CD4-positive, alpha-beta T cell treated with Interleukin-6 for 4 hours (primary cell): Measurements from ENCODE around the gene PRSS38.
A peak's percentile ranks its signal among the peaks of the same experiment; 100 is the strongest.

ENCODE experiments used
- DNase-seq: peaks from one replicate; pipeline ENCODE4 v3.0.0-alpha.2; 2020; ENCODE audit warnings: mixed read lengths

The PRSS38 gene

DNA sequence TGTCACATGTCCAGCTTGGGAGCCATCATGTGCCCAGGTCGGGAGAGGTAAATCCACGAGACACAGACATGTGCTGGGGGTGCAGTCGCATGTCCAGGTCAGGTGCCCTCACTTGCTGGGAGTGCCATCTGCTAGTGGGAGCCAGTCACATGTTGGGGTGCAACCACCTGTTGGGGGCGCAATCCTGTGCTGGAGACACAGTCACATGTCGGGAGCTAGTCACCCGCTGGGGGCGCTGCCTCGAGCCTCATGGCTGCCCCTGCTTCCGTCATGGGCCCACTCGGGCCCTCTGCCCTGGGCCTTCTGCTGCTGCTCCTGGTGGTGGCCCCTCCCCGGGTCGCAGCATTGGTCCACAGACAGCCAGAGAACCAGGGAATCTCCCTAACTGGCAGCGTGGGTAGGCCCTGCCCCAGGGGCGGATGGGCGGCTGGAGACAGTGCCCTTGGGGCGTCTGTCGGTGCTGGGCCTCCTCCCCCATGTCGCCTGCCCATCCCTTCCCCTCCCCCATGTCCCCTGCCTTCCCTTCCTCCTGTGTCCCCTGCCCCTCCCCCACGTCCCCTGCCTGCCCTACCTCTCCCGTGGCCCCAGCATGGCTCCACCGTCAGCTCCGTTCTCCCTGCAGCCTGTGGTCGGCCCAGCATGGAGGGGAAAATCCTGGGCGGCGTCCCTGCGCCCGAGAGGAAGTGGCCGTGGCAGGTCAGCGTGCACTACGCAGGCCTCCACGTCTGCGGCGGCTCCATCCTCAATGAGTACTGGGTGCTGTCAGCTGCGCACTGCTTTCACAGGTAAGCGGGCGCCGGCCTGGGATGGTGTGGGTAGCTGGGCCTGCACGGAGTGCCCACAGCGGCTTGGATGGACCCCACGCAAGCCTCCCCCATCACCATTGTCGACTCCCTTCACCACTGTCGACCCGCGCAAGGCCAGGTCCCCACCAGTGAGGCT is at the start of gene PRSS38:
PRSS38 (plus strand) TSS at position 208 of the 942 bp plus-strand sequence; CDS start at position 250, 42 bp downstream.
- no peak for DNase-seq

- peak; percentile 82 for DNase-seq
Measured at GRCh38 chr1:227766015-227766634, 49.4 kb upstream of the PRSS38 start.

DNA sequence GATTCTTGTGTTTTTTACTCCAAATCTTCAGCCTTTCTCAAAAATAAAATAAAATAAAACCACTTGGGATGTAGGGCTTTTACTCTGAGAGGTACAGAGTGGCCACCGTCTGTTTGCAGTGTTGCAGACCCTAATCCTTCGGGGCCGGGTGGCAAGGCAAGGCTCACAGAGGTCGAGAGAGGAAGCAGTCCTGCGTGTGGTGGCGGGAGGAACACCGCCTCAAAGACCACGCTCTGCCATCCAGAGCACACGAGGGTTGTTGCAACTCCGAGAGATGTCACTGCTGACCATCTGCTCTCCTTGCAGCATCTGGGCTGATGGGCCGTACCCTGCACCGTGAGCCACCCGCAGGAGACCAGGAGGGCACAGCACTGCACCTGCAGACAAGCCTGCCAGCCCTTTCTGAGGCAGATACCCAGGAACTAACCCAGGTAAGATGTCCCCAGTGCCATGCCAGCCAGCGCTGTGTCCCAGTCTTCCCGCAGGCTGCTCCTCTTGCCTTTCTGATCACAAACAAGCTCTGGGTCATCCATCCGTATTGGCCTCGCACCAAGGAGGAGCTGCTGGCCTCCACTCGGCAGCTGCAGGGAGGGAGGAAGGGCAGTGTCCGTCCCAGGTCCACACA is 48.7 kb upstream of the PRSS38 start:
- DNase-seq, result no peak

DNA sequence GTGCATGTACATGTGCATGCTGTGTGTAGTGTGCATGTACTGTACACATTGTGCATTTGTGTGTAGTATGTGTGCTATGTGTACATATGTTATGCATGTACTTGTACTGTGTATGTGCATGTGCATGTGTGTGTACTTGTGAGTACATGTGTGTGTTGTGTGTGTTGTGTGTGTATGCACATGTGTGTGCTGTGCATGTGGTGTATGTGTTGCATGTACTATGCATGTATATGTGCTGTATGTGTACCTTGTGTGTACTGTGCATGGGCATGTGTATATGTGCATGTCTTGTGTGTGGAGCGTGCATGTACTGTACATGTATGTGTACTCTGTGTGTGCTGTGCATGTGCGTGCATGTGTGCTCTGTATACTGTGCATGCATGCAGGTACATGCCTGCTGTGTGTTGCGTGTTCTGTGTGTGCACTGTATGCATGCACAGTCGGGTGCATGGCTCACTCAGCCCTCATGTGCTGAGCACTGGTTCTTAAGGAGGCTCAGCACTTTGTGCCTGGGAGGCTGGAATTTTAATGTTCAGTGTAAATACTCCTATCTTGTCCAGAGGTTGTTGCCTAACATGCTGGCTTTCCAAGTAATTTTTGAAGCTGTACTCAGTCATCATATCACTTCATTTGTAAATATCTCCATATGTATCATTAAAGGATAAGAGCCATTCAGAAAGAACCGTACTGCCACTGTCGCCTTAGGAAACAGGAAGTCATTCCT is 47.9 kb upstream of the PRSS38 start:
- DNase-seq, result no peak

GRCh38 chr1:227768125-227768439 is 47.4 kb upstream of the PRSS38 start:
- no peak for DNase-seq

GRCh38 chr1:227768640-227769039 is 46.8 kb upstream of the PRSS38 start:
- DNase-seq, result no peak

DNA sequence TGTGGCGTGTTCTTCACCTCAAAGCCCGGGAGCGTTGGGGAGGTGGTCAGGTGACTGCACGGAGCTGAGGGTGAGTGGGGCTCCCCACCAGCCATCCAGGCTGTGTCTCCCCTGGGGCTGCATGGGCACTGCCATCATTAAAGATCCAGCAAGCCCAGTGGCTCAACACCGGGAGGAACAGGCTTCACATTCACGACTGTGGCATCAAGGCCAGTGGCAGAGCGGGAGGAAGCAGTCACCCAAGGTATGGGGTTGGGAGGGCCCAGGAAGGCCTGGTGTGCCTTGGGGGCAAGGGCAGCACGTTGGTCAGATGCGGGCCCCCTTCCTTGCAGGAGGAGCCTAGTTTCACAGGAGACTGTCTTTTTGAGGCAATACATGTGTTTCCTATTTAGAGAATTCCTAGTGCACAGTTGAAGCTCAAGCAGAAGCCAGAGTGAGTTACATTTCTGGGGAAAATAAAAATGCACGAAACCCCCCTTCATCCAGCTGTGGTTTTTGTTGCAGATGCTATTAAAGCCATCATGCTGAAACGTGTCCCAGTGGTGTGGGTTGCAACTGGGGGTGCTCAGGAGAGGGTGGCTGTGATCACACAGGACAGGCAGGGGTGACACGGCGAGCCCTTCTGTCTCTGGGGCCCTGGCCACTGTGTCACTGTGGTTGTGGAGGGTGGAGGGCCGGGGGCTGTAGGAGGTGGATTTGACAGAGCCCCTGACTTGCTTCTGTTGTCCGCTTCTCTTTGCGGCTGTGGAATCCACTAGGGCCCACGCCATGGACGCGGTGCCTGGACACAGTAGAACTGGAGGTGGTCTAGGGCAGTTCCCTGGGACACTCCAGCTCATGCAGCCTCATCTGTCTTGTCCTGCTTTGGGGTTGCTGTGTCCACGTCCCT is 46.2 kb upstream of the PRSS38 start:
- no peak for DNase-seq

- no peak for DNase-seq
Measured at GRCh38 chr1:227769936-227770494, 45.5 kb upstream of the PRSS38 start.

DNA sequence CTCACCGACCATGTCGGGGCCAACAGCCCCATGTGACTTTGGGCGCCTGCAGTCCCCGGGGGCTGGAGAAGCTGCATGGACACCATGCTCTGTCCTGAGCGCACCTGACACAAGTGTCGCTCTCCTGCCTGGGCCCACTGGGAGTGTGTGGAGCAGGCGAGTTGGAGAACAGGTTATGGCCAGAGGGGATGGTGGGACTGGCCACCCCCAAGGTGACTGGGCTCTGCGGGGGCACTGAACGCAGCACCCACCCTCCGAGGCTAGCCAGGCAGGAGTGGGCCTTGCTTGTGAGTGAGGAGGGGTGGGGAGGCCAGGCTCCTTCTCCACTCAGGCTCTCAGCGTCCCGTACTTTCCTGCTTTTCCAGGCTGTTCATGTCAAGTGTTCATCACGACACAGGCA is 44.7 kb upstream of the PRSS38 start:
- no peak for DNase-seq

DNA sequence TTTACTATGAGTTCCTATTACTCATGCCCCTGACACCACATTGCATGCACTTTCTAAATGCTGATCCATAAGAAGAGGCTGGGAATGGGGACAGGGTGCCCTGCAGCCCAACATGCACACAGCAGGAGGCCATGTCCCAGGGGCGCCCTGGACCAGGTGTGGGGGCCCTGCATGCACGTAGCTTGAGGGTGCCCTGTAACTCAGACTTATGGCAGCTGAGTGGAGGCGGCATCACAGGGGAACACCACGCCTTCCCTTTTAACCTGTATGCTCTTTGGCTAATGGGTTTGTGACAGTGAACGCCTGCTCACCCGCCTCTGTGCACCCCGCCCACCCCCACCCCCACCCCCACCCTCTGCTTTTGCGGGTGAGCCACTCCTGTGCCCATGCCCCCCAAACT is 44.1 kb upstream of the PRSS38 start:
- no peak for DNase-seq

- no peak for DNase-seq
Measured at GRCh38 chr1:227771771-227772170, 43.7 kb upstream of the PRSS38 start.

DNA sequence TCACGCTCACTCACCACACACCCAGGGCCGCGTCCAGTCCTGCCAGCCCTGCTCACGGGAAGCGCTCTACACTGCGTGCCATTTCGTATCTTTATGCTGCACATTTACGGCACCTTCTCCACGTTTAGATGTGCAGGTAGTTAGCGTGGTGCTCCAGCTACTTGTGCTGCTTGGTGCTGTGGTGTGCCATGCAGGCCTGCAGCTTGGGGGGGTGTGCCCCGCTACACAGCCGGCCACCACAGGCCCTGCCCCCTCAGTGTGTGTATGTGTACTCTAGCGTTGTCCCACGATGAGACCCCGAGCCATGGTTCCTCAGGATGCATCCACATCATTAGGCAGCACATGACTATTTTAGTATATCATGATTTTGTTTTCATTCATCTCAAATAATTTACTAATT is 41.9 kb upstream of the PRSS38 start:
- DNase-seq, result no peak

DNA sequence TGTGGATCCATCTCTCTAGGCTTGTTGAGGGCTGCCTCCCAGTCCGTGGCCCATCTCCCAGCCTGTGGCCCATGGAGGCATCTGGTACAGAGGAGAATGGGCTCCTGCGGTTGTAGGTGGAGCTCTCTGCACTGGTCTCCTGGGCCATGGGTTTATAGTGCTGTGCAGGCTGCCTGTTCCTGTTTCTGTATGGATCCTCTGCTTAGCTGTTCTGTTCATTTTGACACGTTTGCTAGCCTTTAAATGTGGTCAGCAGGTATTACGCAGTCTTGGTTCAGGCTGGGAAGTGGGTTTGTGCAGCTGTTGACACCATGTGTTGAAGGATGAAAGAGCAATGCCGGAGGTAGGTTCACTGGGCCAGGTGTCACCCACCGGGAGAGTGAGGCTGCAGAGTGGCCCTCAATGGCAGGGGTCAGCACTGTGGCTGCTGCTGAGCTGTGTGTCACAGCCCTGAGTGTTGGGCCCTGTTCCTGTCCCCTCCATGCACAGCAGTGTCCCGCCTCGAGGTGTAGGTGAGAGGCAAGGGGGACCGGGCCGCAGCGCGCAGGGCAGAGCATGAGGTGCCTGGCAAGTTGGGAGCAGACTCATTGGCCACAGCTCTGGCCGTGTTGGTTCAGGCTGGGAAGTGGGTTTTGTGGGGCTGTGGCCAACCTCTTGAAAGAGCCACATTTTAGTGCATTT is 41.3 kb upstream of the PRSS38 start:
- DNase-seq, result no peak

DNA sequence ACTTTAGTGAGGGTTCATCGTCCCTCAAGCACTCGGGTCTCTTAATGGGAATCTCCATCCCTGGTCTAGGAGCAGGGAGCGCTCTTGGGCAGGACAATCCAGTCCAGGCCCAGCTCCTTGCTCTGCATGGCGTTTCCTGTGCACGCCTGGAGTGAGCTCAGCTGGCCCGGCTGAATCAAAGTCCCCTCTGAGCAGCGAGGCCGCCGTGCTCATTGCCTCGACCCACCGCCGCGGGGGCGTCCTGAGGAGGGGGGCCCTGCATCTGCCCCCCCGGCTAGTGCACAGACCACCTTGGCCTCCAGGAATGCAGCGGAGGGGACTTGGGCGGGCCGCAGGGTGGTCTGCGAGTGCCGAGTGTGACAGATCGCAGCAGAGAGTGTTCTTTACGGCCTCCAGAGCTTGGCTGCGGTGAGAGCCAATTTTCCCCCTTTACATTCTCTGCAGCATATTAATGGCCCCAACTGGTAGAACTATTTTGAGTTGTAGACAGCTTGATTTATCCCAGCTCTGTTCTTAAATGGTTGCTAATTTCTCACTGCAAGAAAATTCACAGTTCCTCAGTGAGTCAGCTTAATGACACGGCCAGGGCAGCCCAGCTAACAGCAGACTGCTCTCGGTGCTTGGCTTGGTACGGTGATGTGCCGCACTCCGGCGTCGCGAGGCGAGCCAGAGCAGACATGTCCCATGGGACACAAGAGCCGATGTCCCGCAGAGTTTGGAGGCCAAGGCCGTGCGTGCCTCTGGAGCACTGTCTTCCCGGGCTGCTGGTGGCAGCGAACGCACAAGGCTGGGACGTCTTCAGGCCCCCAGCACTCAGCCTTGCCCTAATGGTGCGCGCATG is 40.4 kb upstream of the PRSS38 start:
- DNase-seq, result no peak

DNA sequence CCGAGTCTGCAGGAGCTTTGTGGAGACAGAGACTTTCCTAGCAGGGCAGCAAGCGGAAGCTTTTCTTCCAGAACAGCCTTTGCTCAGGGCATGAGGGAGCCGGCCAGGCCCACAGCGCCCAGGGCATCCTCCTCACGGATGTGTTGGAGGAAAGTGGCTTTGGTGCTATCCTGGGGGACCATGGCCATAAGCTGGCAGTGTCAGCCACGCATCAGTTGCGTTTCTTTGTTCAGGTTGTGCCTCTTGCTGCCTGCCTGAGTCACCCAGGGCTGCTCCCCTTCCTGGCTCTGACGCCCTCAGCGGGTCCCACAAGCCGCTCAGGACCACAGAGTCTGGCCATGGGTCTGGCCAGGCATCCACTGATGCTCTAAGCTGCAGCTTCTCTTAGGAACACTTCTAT is 39.6 kb upstream of the PRSS38 start:
- no peak for DNase-seq

GRCh38 chr1:227776331-227776771 is 39.1 kb upstream of the PRSS38 start:
- DNase-seq, result no peak

- DNase-seq, result no peak
Measured at GRCh38 chr1:227777156-227777555, 38.3 kb upstream of the PRSS38 start.

DNA sequence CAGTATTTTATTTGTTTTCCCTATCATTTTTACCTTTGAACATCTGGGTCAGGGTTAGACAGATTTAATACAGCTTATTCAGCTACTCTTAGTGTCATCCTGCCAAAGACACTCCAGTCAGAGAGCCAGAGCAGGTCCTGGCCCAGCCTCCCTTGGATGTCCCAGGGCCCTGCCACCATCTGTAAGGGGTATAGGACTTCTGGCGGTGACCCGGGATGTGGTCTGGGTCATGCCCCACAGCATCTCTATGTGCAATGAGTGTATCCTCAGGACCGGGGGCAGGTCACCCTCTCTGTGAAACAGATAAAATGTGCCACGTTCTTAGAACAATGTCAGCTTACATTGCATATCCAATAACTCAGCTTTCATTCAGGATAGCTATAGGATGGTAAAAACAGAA is 37.8 kb upstream of the PRSS38 start:
- DNase-seq, result no peak

- no peak for DNase-seq
Measured at GRCh38 chr1:227778401-227778947, 37.0 kb upstream of the PRSS38 start.

DNA sequence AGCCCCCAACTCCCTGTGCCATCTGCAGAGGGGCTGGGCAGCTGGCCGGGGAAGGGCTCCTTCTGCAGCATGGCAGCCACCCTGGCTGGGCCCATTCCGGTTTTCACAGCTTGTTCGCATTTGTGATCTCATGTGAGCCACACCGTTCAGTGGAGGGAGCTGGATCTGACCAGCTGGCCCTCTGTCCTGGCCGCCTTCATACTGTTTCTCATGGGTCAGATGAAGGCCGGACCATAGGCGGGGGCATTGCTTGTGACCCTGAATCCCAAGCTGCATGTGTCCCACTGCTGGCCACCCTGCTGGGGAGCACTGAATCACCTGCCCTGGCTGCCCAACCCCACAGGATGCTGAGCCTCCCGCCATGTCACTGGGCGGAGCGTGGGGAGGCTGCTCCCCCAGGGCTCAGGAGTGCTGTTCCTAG is 36.4 kb upstream of the PRSS38 start:
- no peak for DNase-seq
